Measurements from ENCODE around the gene GAP43. TPM values are rescaled to one million over a fixed set of nuclear protein-coding genes. Genes with fewer than 3 reads are reported as not detected.

Gene GAP43
- total and polyA plus RNA-seq, 2 donors (not counting 1 experiment from before 2014, with no cell fraction given): 0.17 to 2.1 TPM

DNA sequence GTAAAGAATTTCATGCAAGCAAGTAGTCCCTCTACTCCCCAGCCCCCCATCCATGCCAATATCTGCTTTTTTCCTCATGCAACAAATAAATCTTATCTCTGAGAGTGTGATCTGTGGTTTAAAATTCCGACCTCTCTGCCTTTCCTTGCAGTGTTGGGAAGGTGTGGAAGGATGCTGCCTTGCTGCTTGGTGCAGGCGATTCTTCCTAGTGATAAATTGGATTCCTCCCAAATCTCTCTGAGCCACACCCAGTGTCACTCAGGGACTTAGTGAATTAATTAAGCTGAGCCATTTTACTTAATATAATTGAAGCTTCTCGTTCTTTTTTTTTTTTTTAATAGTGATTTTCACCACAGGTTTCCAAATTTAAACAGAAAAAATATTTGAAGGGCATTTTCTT lies 3.4 kb downstream of the GAP43 start:
- no peaks in the 10 kb centered on the region for H3K4me1 ChIP-seq (ENCODE audit: control insufficient read depth, extremely low read depth, insufficient read depth, low read length)
- no peaks in the 10 kb centered on the region for H3K9me3 ChIP-seq (ENCODE audit: control insufficient read depth, insufficient read depth, low read depth, low read length)
- peaks cover 10% of the 10 kb centered on the region for H3K27me3 ChIP-seq (ENCODE audit: control insufficient read depth, insufficient read depth, low read length)
- H4K20me1 ChIP-seq (ENCODE audit: control insufficient read depth, extremely low read depth, insufficient read depth, low read length): no peaks in the 10 kb centered on the region
- no peaks in the 10 kb centered on the region for H3K79me2 ChIP-seq (ENCODE audit: control insufficient read depth, insufficient read depth, low read length)
- no peak overlapping the region for H3K27ac ChIP-seq (ENCODE audit: insufficient read depth, low read length)
- TF ChIP-seq EZH2 (IDR thresholded peaks at IDR 0.05; ENCODE audit: low read length, missing control alignments): no peak
- TF ChIP-seq, protein P1, sequence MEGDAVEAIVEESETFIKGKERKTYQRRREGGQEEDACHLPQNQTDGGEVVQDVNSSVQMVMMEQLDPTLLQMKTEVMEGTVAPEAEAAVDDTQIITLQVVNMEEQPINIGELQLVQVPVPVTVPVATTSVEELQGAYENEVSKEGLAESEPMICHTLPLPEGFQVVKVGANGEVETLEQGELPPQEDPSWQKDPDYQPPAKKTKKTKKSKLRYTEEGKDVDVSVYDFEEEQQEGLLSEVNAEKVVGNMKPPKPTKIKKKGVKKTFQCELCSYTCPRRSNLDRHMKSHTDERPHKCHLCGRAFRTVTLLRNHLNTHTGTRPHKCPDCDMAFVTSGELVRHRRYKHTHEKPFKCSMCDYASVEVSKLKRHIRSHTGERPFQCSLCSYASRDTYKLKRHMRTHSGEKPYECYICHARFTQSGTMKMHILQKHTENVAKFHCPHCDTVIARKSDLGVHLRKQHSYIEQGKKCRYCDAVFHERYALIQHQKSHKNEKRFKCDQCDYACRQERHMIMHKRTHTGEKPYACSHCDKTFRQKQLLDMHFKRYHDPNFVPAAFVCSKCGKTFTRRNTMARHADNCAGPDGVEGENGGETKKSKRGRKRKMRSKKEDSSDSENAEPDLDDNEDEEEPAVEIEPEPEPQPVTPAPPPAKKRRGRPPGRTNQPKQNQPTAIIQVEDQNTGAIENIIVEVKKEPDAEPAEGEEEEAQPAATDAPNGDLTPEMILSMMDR (conservative IDR thresholded peaks at IDR 0.05 in 1 of 2, IDR thresholded peaks at IDR 0.05 in 1 of 2; ENCODE audit: low read depth in 1 of 2, low read length in 2 of 2): no peak
- no peak overlapping the region for H3K9ac ChIP-seq (ENCODE audit: insufficient read depth, low read length)
- H3K4me3 ChIP-seq (replicated peaks in 1 of 4; ENCODE audit: control extremely low read depth in 1 of 4, insufficient read depth in 1 of 4, low read depth in 3 of 4, low read length in 4 of 4): no peak overlapping the region
- no peak for DNase-seq (ENCODE audit: low read depth in 2 of 2)
- no peaks in the 10 kb centered on the region for H3K36me3 ChIP-seq (ENCODE audit: control insufficient read depth, insufficient read depth, low read length)
- no peak overlapping the region for H3K4me2 ChIP-seq (ENCODE audit: extremely low read depth, insufficient read depth, low read length)
- no peak overlapping the region for H2AFZ ChIP-seq (ENCODE audit: low read length)

DNA sequence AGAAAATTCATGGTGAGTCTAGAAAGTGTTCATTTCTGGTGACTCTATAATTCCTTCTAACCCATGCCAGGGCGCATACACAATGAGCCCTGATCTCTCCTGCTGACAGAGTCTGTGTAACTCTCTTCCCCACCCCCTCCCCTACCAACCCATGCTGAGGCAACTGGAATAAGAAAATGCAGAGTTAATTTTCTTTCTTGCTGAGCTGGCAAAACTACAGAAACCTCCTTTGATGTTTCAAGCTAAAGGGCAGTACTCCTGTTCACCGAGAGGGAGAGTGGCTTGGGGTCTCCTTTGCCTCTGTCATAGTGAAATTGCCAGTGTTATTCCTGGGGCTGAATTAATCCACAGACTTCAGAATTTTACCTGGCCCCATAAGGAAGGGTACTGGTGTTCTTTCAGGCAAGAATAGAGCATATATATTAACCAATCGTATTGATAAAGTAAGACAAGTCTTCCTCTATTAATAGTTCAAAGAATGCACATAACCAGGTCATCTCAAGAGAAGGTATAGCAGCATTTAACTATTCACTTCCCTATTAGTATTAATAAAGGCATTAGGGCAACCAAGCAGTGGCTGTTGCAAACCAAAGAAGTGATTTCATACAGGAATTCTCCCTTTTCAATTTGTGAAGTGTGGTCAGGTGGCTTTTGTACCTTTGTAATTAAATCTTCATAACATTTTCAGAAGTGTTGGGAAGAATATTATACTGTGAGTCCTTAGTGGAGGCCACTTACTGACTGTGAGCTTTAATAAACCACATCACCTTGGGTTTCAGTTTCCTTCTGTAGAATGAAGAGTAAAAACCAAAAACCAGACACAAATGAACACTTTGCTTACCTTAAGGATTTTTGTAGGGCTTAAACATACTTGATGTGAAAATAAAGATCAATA lies 4.1 kb downstream of the GAP43 start:
- H3K4me3 ChIP-seq (replicated peaks in 1 of 4; ENCODE audit: control extremely low read depth in 1 of 4, insufficient read depth in 1 of 4, low read depth in 3 of 4, low read length in 4 of 4): no peak overlapping the region
- TF ChIP-seq, protein P1 (conservative IDR thresholded peaks at IDR 0.05 in 1 of 2, IDR thresholded peaks at IDR 0.05 in 1 of 2; ENCODE audit: low read depth in 1 of 2, low read length in 2 of 2): no peak
- TF ChIP-seq EZH2 (IDR thresholded peaks at IDR 0.05; ENCODE audit: low read length, missing control alignments): no peak
- H2AFZ ChIP-seq (ENCODE audit: low read length): no peak overlapping the region
- H3K4me2 ChIP-seq (ENCODE audit: extremely low read depth, insufficient read depth, low read length): no peak overlapping the region
- H3K79me2 ChIP-seq (ENCODE audit: control insufficient read depth, insufficient read depth, low read length): no peaks in the 10 kb centered on the region
- H3K9ac ChIP-seq (ENCODE audit: insufficient read depth, low read length): no peak overlapping the region
- H3K36me3 ChIP-seq (ENCODE audit: control insufficient read depth, insufficient read depth, low read length): no peaks in the 10 kb centered on the region
- H3K9me3 ChIP-seq (ENCODE audit: control insufficient read depth, insufficient read depth, low read depth, low read length): no peaks in the 10 kb centered on the region
- no peak for DNase-seq (ENCODE audit: low read depth in 2 of 2)
- no peaks in the 10 kb centered on the region for H4K20me1 ChIP-seq (ENCODE audit: control insufficient read depth, extremely low read depth, insufficient read depth, low read length)
- H3K4me1 ChIP-seq (ENCODE audit: control insufficient read depth, extremely low read depth, insufficient read depth, low read length): no peaks in the 10 kb centered on the region
- H3K27me3 ChIP-seq (ENCODE audit: control insufficient read depth, insufficient read depth, low read length): peaks cover 10% of the 10 kb centered on the region
- H3K27ac ChIP-seq (ENCODE audit: insufficient read depth, low read length): no peak overlapping the region

DNA sequence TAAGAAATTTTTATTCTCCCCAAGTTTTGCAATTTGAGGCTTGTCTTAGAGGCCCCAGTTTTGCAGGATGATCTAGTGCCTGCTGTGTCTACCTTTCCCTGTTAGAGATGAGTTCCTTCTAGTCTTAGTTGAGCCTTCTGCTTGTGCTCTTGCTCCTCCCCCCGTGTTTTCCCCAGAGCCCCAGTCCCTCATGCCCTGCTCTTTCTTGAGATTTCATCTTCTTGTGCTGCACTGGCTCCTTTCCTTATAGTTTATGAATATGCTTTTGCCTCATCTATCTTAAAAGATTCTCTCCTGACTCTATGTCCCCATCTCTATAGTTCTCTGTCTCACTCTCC lies 4.7 kb downstream of the GAP43 start:
- H3K4me2 ChIP-seq (ENCODE audit: extremely low read depth, insufficient read depth, low read length): no peak overlapping the region
- H2AFZ ChIP-seq (ENCODE audit: low read length): no peak overlapping the region
- H3K9ac ChIP-seq (ENCODE audit: insufficient read depth, low read length): no peak overlapping the region
- H3K27ac ChIP-seq (ENCODE audit: insufficient read depth, low read length): no peak overlapping the region
- no peaks in the 10 kb centered on the region for H3K36me3 ChIP-seq (ENCODE audit: control insufficient read depth, insufficient read depth, low read length)
- H4K20me1 ChIP-seq (ENCODE audit: control insufficient read depth, extremely low read depth, insufficient read depth, low read length): no peaks in the 10 kb centered on the region
- no peaks in the 10 kb centered on the region for H3K4me1 ChIP-seq (ENCODE audit: control insufficient read depth, extremely low read depth, insufficient read depth, low read length)
- no peaks in the 10 kb centered on the region for H3K79me2 ChIP-seq (ENCODE audit: control insufficient read depth, insufficient read depth, low read length)
- no peak for DNase-seq (ENCODE audit: low read depth in 2 of 2)
- TF ChIP-seq EZH2 (IDR thresholded peaks at IDR 0.05; ENCODE audit: low read length, missing control alignments): no peak
- TF ChIP-seq, protein P1 (conservative IDR thresholded peaks at IDR 0.05 in 1 of 2, IDR thresholded peaks at IDR 0.05 in 1 of 2; ENCODE audit: low read depth in 1 of 2, low read length in 2 of 2): no peak
- peaks cover 10% of the 10 kb centered on the region for H3K27me3 ChIP-seq (ENCODE audit: control insufficient read depth, insufficient read depth, low read length)
- no peak overlapping the region for H3K4me3 ChIP-seq (replicated peaks in 1 of 4; ENCODE audit: control extremely low read depth in 1 of 4, insufficient read depth in 1 of 4, low read depth in 3 of 4, low read length in 4 of 4)
- H3K9me3 ChIP-seq (ENCODE audit: control insufficient read depth, insufficient read depth, low read depth, low read length): no peaks in the 10 kb centered on the region

All from fibroblast of lung (primary cell).